Sigmoid colon (tissue), 7 donors: Measurements from ENCODE around the gene PHKB. TPM values are rescaled to one million over a fixed set of nuclear protein-coding genes. Genes with fewer than 3 reads are reported as not detected.

Experiments used
- DNase-seq: peaks from one replicate; pipeline ENCODE4 v3.0.0-alpha.2; 2019
- H3K27ac ChIP-seq, 4 donors: fragments of 200-600 bp; sonication (generic); one replicate each; pipeline ENCODE4 v1.5.1; 2016 to 2019; ENCODE audit warnings: mild to moderate bottlenecking in 1 of 4
- H3K27me3 ChIP-seq, 3 donors: fragments of 200-600 bp; sonication (generic); one replicate each; pipeline ENCODE4 v1.5.1; 2019; ENCODE audit warnings: mild to moderate bottlenecking in 1 of 3
- H3K36me3 ChIP-seq, 4 donors: fragments of 200-600 bp; sonication (generic); one replicate each; pipeline ENCODE4 v1.5.1; 2016 to 2019
- H3K4me1 ChIP-seq, 4 donors: fragments of 200-600 bp; sonication (generic); one replicate each; pipeline ENCODE4 v1.5.1; 2017 to 2019
- H3K4me3 ChIP-seq, 4 donors: fragments of 200-600 bp; sonication (generic); one replicate each; pipeline ENCODE4 v1.5.1; 2017 to 2019; ENCODE audit warnings: mild to moderate bottlenecking in 2 of 4, moderate library complexity in 1 of 4
- H3K9me3 ChIP-seq, 4 donors: fragments of 200-600 bp in 3 of 4; sonication (generic) in 3 of 4; one replicate each; pipeline versions ENCODE4 v1.5.1 to v1.6.1; 2013 to 2019
- CTCF ChIP-seq, 4 experiments: fragments of 450-650 bp in 3 of 4; fragments of 200-600 bp in 1 of 4; IDR thresholded peaks; one replicate each; pipeline ENCODE4 v1.5.1; 2016 to 2019; ENCODE audit warnings: antibody characterized with exemption in 4 of 4, mild to moderate bottlenecking in 3 of 4, moderate library complexity in 2 of 4
- EP300 ChIP-seq, 4 donors: sonication (generic); formaldehyde crosslinking; IDR thresholded peaks; one replicate each; pipeline ENCODE4 v1.6.1; 2017; ENCODE audit warnings: antibody characterized with exemption in 4 of 4
- POLR2A ChIP-seq, 2 donors: fragments of 450-650 bp; IDR thresholded peaks; one replicate each; pipeline ENCODE4 v1.6.1; 2016; ENCODE audit warnings: antibody characterized with exemption in 2 of 2, mild to moderate bottlenecking in 2 of 2, moderate library complexity in 2 of 2
- POLR2AphosphoS5 ChIP-seq, 4 donors: sonication (generic); formaldehyde crosslinking; IDR thresholded peaks; one replicate each; pipeline ENCODE4 v1.6.1; 2017; ENCODE audit warnings: antibody characterized with exemption in 4 of 4
- WGBS, 2 donors: extraction: QIAGEN DNeasy Blood & Tissue Kit; methylation state at CpG; one replicate each; pipeline ENCODE4 v1.1.7; 2013; 5-methylcytosine and 5-hydroxymethylcytosine counted together
- intact Hi-C: fragments of 100-400 bp; cut with DNase I; formaldehyde crosslinking; loops from one replicate; pipeline ENCODE4 v1.15.1; 2023
- polyA plus RNA-seq, 3 donors: library from polyadenylated mRNA; stranded (reverse); fragments of 200-250 nt; gene quantifications; one replicate each; pipeline ENCODE4 v1.2.3, GENCODE V29; 2013
- total RNA-seq, 4 donors: library from RNA; depleted of rRNA; stranded (reverse); fragments of >200 nt; gene quantifications; one replicate each; pipeline ENCODE4 v1.1.0, GENCODE V29; 2016
- donor health status: healthy with polysubstance abuse.
- donor health status: Bipolar disorder and iron deficiency.
- donor health status: healthy.

The PHKB gene
- total and polyA plus RNA-seq, 7 donors, result 24.6 to 95.6 (median 60.5) TPM

GRCh38 chr16:47483616-47484015, 22.5 kb downstream of the PHKB start:
- Histone ChIP-seq H3K36me3 (no peaks in the 10 kb centered on the region), H3K27me3 (no peaks in the 10 kb centered on the region), H3K27ac (no peak overlapping the region), H3K4me1 (peaks cover 0 to 29% (median 17%) of the 10 kb centered on the region in 4 donors), H3K9me3 (no peaks in the 10 kb centered on the region), H3K4me3 (no peak overlapping the region)
- WGBS, 2 donors, result 79 to 96% methylated on average over 2 of the region's 2 CpGs
- intact Hi-C loops, result no loop called here
- TF ChIP-seq EP300 (IDR thresholded peaks at IDR 0.05), result no peak
- no peak for TF ChIP-seq POLR2AphosphoS5 (IDR thresholded peaks at IDR 0.05)
- TF ChIP-seq CTCF (IDR thresholded peaks at IDR 0.05), result no peak
- no peak for TF ChIP-seq POLR2A (IDR thresholded peaks at IDR 0.05)
- DNase-seq, result no peak

GRCh38 chr16:47486856-47487255, 25.7 kb downstream of the PHKB start:
- intact Hi-C loops, result no loop called here
- Histone ChIP-seq H3K4me3 (no peak overlapping the region), H3K36me3 (no peaks in the 10 kb centered on the region), H3K27ac (no peak overlapping the region), H3K9me3 (peaks cover 0 to 7% (median 3%) of the 10 kb centered on the region in 4 donors), H3K27me3 (no peaks in the 10 kb centered on the region), H3K4me1 (peaks cover 0 to 25% (median 13%) of the 10 kb centered on the region in 4 donors)
- no peak for TF ChIP-seq CTCF (IDR thresholded peaks at IDR 0.05)
- TF ChIP-seq EP300 (IDR thresholded peaks at IDR 0.05), result no peak
- TF ChIP-seq POLR2A (IDR thresholded peaks at IDR 0.05), result no peak
- TF ChIP-seq POLR2AphosphoS5 (IDR thresholded peaks at IDR 0.05), result no peak
- DNase-seq, result no peak

- 79 to 99% methylated on average over 3 of the region's 3 CpGs for WGBS, 2 donors
- peaks cover 0 to 7% (median 3%) of the 10 kb centered on the region in 4 donors for H3K9me3 ChIP-seq
- intact Hi-C loops, result no loop called here
- H3K4me3 ChIP-seq, result no peak overlapping the region
- TF ChIP-seq POLR2AphosphoS5 (IDR thresholded peaks at IDR 0.05), result no peak
- TF ChIP-seq POLR2A (IDR thresholded peaks at IDR 0.05), result no peak
- TF ChIP-seq EP300 (IDR thresholded peaks at IDR 0.05), result no peak
- no peak for TF ChIP-seq CTCF (IDR thresholded peaks at IDR 0.05)
- H3K27me3 ChIP-seq, result no peaks in the 10 kb centered on the region
- no peak overlapping the region for H3K27ac ChIP-seq
- DNase-seq, result no peak
- no peaks in the 10 kb centered on the region for H3K36me3 ChIP-seq
- H3K4me1 ChIP-seq, result peaks cover 0 to 34% (median 21%) of the 10 kb centered on the region in 4 donors
Observed at GRCh38 chr16:47488051-47488450, 26.9 kb downstream of the PHKB start.

- Histone ChIP-seq H3K4me1 (peaks cover 0 to 37% (median 29%) of the 10 kb centered on the region in 4 donors), H3K27ac (no peak overlapping the region), H3K36me3 (no peaks in the 10 kb centered on the region), H3K9me3 (peaks cover 0 to 7% (median 3%) of the 10 kb centered on the region in 4 donors), H3K4me3 (no peak overlapping the region), H3K27me3 (no peaks in the 10 kb centered on the region)
- TF ChIP-seq CTCF (IDR thresholded peaks at IDR 0.05) (no peak), POLR2A (IDR thresholded peaks at IDR 0.05) (no peak), POLR2AphosphoS5 (IDR thresholded peaks at IDR 0.05) (no peak), EP300 (IDR thresholded peaks at IDR 0.05) (no peak)
- DNase-seq, result no peak
- intact Hi-C loops, result no loop called here
Observed at GRCh38 chr16:47490471-47490870, 29.3 kb downstream of the PHKB start.

- Histone ChIP-seq H3K36me3 (no peaks in the 10 kb centered on the region), H3K27ac (peak overlapping the region; percentile 59 to 76 (median 68)), H3K27me3 (no peaks in the 10 kb centered on the region), H3K4me1 (peaks cover 0 to 37% (median 29%) of the 10 kb centered on the region in 4 donors), H3K9me3 (peaks cover 0 to 7% (median 3%) of the 10 kb centered on the region in 4 donors), H3K4me3 (no peak overlapping the region)
- no peak for DNase-seq
- intact Hi-C loops, result no loop called here
- WGBS, 2 donors, result 63 to 75% methylated on average over 1 of the region's 1 CpG
- no peak for TF ChIP-seq POLR2A (IDR thresholded peaks at IDR 0.05)
- no peak for TF ChIP-seq CTCF (IDR thresholded peaks at IDR 0.05)
- no peak for TF ChIP-seq EP300 (IDR thresholded peaks at IDR 0.05)
- no peak for TF ChIP-seq POLR2AphosphoS5 (IDR thresholded peaks at IDR 0.05)
Observed at GRCh38 chr16:47492036-47492427, 30.9 kb downstream of the PHKB start.
